ENCODE measurements around the gene TBC1D30. TPM values are rescaled to one million over a fixed set of nuclear protein-coding genes. Genes with fewer than 3 reads are reported as not detected.

The TBC1D30 gene
- total RNA-seq, 4 donors from 2014 or later = 7.0 to 31.3 (median 9.0) TPM

DNA sequence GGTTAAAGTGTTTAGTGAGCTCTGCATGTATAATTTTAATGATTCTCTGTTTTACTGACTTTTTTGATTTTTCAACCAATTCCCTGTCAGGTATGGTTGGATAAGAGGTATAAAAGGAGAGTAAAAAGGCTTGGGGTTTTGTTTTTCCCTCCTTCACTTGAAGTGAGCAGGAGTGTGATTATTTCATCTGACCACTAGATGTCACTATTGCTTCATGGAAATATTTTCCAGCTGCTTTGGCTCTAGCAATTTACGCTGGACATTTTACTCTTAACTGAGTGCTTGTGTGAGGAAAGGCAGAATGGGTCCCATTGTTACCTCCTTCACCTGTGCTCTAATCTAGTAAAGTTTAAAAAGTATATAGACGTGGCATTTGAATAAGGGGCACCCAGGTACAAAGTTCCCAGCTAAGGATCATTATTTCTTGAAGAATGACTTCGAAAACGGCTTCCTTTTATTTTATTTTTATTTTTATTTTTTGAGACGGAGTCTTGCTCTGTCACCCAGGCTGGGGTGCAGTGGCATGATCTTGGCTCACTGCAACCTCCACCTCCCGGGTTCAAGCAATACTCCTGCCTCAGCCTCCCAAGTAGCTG is 66.5 kb downstream of the TBC1D30 start:
- Histone ChIP-seq H3K36me3 (no peaks in the 10 kb centered on the region), H3K4me3 (replicated peaks in 1 of 3) (no peak overlapping the region), H3K4me1 (no peaks in the 10 kb centered on the region), H3K9me3 (no peaks in the 10 kb centered on the region), H3K27me3 (no peaks in the 10 kb centered on the region), H3K27ac (no peak overlapping the region)
- WGBS, 2 donors = 57 to 59% methylated on average over 6 of the region's 6 CpGs
- intact Hi-C loops (cut with DNase I) = loop anchor here (10.0 kb wide), 1 partner anchor 1194 kb away; no protein-coding TSS in a partner anchor
- TF ChIP-seq POLR2A (IDR thresholded peaks at IDR 0.05) = no peak
- TF ChIP-seq, protein P1, sequence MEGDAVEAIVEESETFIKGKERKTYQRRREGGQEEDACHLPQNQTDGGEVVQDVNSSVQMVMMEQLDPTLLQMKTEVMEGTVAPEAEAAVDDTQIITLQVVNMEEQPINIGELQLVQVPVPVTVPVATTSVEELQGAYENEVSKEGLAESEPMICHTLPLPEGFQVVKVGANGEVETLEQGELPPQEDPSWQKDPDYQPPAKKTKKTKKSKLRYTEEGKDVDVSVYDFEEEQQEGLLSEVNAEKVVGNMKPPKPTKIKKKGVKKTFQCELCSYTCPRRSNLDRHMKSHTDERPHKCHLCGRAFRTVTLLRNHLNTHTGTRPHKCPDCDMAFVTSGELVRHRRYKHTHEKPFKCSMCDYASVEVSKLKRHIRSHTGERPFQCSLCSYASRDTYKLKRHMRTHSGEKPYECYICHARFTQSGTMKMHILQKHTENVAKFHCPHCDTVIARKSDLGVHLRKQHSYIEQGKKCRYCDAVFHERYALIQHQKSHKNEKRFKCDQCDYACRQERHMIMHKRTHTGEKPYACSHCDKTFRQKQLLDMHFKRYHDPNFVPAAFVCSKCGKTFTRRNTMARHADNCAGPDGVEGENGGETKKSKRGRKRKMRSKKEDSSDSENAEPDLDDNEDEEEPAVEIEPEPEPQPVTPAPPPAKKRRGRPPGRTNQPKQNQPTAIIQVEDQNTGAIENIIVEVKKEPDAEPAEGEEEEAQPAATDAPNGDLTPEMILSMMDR (IDR thresholded peaks at IDR 0.05) = peak; percentile 41 to 92 (median 70)
- no peak for DNase-seq

- WGBS, 2 donors = 38 to 56% methylated on average over 1 of the region's 1 CpG
- Histone ChIP-seq H3K27me3 (no peaks in the 10 kb centered on the region), H3K27ac (no peak overlapping the region), H3K36me3 (no peaks in the 10 kb centered on the region), H3K4me1 (no peaks in the 10 kb centered on the region), H3K9me3 (no peaks in the 10 kb centered on the region), H3K4me3 (replicated peaks in 1 of 3) (no peak overlapping the region)
- no peak for DNase-seq
- TF ChIP-seq POLR2A (IDR thresholded peaks at IDR 0.05) = no peak
- TF ChIP-seq, protein P1 (IDR thresholded peaks at IDR 0.05) = no peak
- intact Hi-C loops (cut with DNase I) = loop anchor here (10.0 kb wide), 1 partner anchor 1193 kb away; no protein-coding TSS in a partner anchor
Measured at GRCh38 chr12:64891629-64892028, 67.2 kb downstream of the TBC1D30 start.

DNA sequence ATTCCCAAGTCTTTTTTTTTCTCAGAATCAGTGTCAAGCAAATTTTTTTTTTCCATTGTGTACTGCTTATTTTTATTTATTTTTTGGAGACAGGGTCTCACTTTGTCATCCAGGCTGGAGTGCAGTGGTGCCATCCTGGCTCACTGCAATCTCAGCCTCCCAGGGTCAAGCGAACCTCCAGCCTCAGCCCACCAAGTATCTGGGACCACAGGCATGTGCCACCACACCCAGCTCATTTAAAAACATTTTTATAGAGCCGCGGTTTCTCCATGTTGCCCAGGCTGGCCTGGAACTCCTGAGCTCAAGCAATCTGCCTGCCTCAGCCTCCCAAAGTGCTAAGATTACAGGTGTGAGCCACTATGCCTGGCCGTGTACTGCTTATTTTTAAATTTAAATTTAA is 68.1 kb downstream of the TBC1D30 start:
- Histone ChIP-seq H3K4me3 (replicated peaks in 1 of 3) (no peak overlapping the region), H3K36me3 (no peaks in the 10 kb centered on the region), H3K4me1 (no peaks in the 10 kb centered on the region), H3K9me3 (no peaks in the 10 kb centered on the region), H3K27ac (no peak overlapping the region), H3K27me3 (no peaks in the 10 kb centered on the region)
- WGBS, 2 donors = 85 to 93% methylated on average over 4 of the region's 4 CpGs
- DNase-seq = no peak
- TF ChIP-seq POLR2A (IDR thresholded peaks at IDR 0.05) = no peak
- TF ChIP-seq, protein P1 (IDR thresholded peaks at IDR 0.05) = no peak
- intact Hi-C loops (cut with DNase I) = loop anchor here (10.0 kb wide), 1 partner anchor 1192 kb away; no protein-coding TSS in a partner anchor

- Histone ChIP-seq H3K36me3 (no peaks in the 10 kb centered on the region), H3K27me3 (no peaks in the 10 kb centered on the region), H3K4me1 (no peaks in the 10 kb centered on the region), H3K4me3 (replicated peaks in 1 of 3) (no peak overlapping the region), H3K9me3 (no peaks in the 10 kb centered on the region), H3K27ac (no peak overlapping the region)
- 72 to 73% methylated on average over 4 of the region's 4 CpGs for WGBS, 2 donors
- no peak for DNase-seq
- TF ChIP-seq, protein P1 (IDR thresholded peaks at IDR 0.05) = no peak
- TF ChIP-seq POLR2A (IDR thresholded peaks at IDR 0.05) = no peak
- intact Hi-C loops (cut with DNase I) = loop anchor here (10.0 kb wide), 1 partner anchor 1191 kb away; no protein-coding TSS in a partner anchor
Measured at GRCh38 chr12:64893961-64894360, 69.5 kb downstream of the TBC1D30 start.

GRCh38 chr12:64894827-64895475 is 70.5 kb downstream of the TBC1D30 start:
- H3K9me3 ChIP-seq = no peaks in the 10 kb centered on the region
- intact Hi-C loops (cut with DNase I) = loop anchor here (10.0 kb wide), 1 partner anchor 1190 kb away; no protein-coding TSS in a partner anchor
- no peak overlapping the region for H3K4me3 ChIP-seq (replicated peaks in 1 of 3)
- H3K36me3 ChIP-seq = no peaks in the 10 kb centered on the region
- no peaks in the 10 kb centered on the region for H3K4me1 ChIP-seq
- no peak overlapping the region for H3K27ac ChIP-seq
- no peaks in the 10 kb centered on the region for H3K27me3 ChIP-seq
- TF ChIP-seq POLR2A (IDR thresholded peaks at IDR 0.05) = no peak
- TF ChIP-seq, protein P1 (IDR thresholded peaks at IDR 0.05) = no peak
- no peak for DNase-seq
- 73 to 79% methylated on average over 2 of the region's 2 CpGs for WGBS, 2 donors
